Measurements from ENCODE around the gene TAF11L6. TPM values are rescaled to one million over a fixed set of nuclear protein-coding genes. Genes with fewer than 3 reads are reported as not detected.

TAF11L6 gene
- polyA plus RNA-seq, 1 experiment: not detected

Small RNAs within 50 kb of the gene (small RNA-seq; reads per million reads assigned to genes)
- not detected for gene AC106774.3 (ENCODE audit: insufficient read length, low read depth)

Other genes with a start within 250 kb of the TAF11L6 start
- gene TAF11L2, start 30.4 kb upstream of the TAF11L6 start, polyA plus RNA-seq (2011; rRNA removed): not detected in 2 replicates
- gene TAF11L3, start 10.3 kb upstream of the TAF11L6 start, polyA plus RNA-seq (2011; rRNA removed): not detected in 2 replicates
- not detected in 2 replicates for gene TAF11L4, start 6.9 kb upstream of the TAF11L6 start, polyA plus RNA-seq (2011; rRNA removed)
- gene TAF11L5, start 3.4 kb upstream of the TAF11L6 start, polyA plus RNA-seq (2011; rRNA removed): not detected in 2 replicates
- gene TAF11L7, start 57.1 kb downstream of the TAF11L6 start, polyA plus RNA-seq (2011; rRNA removed): not detected in 2 replicates
- not detected in 2 replicates for gene TAF11L8, start 62.3 kb downstream of the TAF11L6 start, polyA plus RNA-seq (2011; rRNA removed)
- gene TAF11L9, start 65.7 kb downstream of the TAF11L6 start, polyA plus RNA-seq (2011; rRNA removed): not detected in 2 replicates
- gene TAF11L10, start 69.2 kb downstream of the TAF11L6 start, polyA plus RNA-seq (2011; rRNA removed): not detected in 2 replicates
- gene TAF11L11, start 75.5 kb downstream of the TAF11L6 start, polyA plus RNA-seq (2011; rRNA removed): not detected in 2 replicates
- not detected in 2 replicates for gene TAF11L12, start 81.7 kb downstream of the TAF11L6 start, polyA plus RNA-seq (2011; rRNA removed)
- gene TAF11L13, start 103.4 kb downstream of the TAF11L6 start, polyA plus RNA-seq (2011; rRNA removed): not detected in 2 replicates
- gene TAF11L14, start 105.8 kb downstream of the TAF11L6 start, polyA plus RNA-seq (2011; rRNA removed): not detected in 2 replicates